ENCODE measurements around the gene PHC2.

DNA sequence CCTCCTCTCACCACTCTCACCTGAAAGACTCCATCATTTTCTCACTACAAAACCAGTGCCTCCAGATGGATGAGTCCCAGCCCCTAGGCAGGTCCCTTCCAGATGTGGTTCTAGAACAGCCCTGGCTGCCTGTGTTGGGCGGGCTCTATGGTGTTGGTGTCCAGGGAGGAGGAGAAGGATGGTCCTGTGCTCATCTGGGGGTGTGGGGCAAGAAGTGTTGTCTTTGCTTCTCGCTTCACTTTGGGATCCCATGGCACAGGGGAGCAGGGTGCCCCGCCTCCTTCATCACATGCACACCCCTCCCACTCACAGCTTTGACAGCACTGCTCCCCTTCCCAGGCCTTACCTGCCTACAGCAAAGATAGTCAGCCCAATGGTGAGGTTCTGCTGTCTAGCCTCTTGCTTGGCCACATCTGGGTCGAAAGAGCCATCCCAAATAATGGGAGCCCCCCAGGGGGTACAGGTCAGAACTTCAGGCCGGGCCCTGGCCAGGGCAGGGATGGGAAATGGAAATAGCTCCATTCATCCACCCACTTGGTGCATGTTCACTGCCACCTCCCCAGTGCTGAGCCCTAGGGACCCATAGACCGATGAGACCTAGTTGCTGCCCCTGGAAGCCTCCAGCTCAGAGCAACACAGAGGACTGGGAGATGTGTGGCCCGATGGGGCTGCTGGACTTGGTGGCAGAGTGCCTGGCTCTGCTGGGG, 119.0 kb downstream of the PHC2 start:
- TF ChIP-seq, protein P1, sequence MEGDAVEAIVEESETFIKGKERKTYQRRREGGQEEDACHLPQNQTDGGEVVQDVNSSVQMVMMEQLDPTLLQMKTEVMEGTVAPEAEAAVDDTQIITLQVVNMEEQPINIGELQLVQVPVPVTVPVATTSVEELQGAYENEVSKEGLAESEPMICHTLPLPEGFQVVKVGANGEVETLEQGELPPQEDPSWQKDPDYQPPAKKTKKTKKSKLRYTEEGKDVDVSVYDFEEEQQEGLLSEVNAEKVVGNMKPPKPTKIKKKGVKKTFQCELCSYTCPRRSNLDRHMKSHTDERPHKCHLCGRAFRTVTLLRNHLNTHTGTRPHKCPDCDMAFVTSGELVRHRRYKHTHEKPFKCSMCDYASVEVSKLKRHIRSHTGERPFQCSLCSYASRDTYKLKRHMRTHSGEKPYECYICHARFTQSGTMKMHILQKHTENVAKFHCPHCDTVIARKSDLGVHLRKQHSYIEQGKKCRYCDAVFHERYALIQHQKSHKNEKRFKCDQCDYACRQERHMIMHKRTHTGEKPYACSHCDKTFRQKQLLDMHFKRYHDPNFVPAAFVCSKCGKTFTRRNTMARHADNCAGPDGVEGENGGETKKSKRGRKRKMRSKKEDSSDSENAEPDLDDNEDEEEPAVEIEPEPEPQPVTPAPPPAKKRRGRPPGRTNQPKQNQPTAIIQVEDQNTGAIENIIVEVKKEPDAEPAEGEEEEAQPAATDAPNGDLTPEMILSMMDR (optimal IDR thresholded peaks at IDR 0.05 in 1 of 3, IDR thresholded peaks at IDR 0.05 in 1 of 3, conservative IDR thresholded peaks at IDR 0.05 in 1 of 3; ENCODE audit: extremely low read depth in 1 of 3, insufficient read depth in 2 of 3, low read length in 3 of 3), result no peak
- no peak for TF ChIP-seq EZH2 (IDR thresholded peaks at IDR 0.05; ENCODE audit: low read length)
